Fibroblast of lung (primary cell): ENCODE data around the gene EYS.

Source experiments
- CTCF ChIP-seq, 2 donors: IDR thresholded peaks in 1 of 2; conservative IDR thresholded peaks in 1 of 2; 1 replicate in 1 of 2; 2 replicates in 1 of 2; pipeline ENCODE4 v1.5.1; 2011 to 2012; ENCODE audit warnings: low read length in 2 of 2, control low read depth in 1 of 2, inconsistent platforms in 1 of 2, low read depth in 1 of 2, mild to moderate bottlenecking in 1 of 2
- EZH2 ChIP-seq: IDR thresholded peaks from 2 replicates; pipeline ENCODE4 v1.5.1; 2012; ENCODE audit warnings: low read length, control low read depth, mild to moderate bottlenecking; ENCODE audit errors: missing control alignments

- TF ChIP-seq CTCF (conservative IDR thresholded peaks at IDR 0.05 in 1 of 2, IDR thresholded peaks at IDR 0.05 in 1 of 2; ENCODE audit: low read depth in 1 of 2, low read length in 2 of 2), result no peak
- TF ChIP-seq EZH2, result no peak
Observed at GRCh38 chr6:63821442-63821841, 1885.6 kb downstream of the EYS start.
